Amniotic stem cell (primary cell): Measurements from ENCODE around the gene SYNPO2.
"Not testable (repeated sequence)": the region's sequence is repeated elsewhere in the genome, so short reads cannot be mapped to it uniquely, and the experiment has no call there.

Experiments
- DNase-seq: peaks from one replicate; lab custom pipeline; 2025; lab: John Stamatoyannopoulos, UW

Gene SYNPO2

DNA sequence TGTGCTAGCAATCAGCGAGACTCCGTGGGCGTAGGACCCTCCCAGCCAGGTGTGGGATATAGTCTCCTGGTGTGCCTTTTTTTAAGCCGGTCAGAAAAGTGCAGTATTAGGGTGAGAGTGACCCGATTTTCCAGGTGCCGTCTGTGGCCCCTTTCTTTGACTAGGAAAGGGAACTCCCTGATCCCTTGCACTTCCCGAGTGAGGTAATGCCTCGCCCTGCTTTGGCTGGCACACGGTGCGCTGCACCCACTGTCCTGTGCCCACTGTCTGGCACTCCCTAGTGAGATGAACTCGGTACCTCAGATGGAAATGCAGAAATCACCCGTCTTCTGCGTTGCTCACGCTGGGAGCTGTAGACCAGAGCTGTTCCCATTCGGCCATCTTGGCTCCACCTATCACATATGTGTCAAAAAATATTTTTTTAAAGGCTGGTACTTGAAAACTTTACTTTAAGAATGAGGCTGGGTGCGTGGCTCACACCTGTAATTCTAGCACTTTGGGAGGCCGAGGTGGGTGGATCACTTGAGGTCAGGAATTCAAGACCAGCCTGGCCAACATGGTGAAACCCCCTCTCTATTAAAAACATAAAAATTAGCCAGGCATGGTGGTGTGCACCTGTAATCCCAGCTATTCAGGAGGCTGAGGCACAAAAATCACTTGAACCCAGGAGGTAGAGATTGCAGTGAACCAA is 179.2 kb downstream of the SYNPO2 start:
- not testable (repeated sequence) for DNase-seq

DNA sequence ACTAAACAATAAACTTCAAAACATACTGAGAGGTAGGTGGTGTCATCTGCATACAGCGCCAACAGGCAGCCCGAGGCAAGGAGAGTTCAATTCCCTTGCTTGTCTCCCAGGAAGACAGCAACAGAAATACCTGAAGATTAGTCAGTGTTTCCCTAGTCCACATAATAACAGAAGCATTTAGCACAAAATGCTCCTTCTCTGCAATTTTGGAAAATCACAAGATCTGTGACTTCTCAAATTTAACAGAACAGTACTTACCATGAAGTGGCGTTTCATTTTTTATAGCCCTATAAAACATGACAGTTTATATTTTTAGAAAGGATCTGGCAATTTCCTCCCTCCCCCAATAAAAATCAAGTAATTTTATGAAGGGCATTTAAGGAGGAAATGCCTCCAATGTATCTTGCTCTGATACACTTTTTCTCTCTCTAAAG is 179.9 kb downstream of the SYNPO2 start:
- DNase-seq: no peak

DNA sequence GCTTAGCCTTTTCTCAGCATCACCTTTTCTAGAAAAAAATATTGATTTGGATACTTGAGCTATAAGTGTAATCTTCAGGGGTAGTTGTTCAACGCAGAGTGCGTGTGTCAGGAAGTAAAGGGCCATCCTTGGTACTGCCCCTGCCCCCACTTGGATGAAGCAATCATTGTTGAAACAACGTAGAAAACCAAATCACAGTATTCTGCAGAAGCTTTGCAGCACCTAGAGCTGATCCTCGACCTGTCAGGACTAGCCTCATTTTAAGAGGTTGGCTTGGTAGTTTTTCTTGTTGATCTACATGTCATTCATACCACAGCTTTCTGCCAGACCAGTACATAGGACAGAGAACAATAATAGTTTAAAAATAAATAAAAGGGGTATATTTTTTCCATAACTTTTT is 181.6 kb downstream of the SYNPO2 start:
- DNase-seq: no peak

DNA sequence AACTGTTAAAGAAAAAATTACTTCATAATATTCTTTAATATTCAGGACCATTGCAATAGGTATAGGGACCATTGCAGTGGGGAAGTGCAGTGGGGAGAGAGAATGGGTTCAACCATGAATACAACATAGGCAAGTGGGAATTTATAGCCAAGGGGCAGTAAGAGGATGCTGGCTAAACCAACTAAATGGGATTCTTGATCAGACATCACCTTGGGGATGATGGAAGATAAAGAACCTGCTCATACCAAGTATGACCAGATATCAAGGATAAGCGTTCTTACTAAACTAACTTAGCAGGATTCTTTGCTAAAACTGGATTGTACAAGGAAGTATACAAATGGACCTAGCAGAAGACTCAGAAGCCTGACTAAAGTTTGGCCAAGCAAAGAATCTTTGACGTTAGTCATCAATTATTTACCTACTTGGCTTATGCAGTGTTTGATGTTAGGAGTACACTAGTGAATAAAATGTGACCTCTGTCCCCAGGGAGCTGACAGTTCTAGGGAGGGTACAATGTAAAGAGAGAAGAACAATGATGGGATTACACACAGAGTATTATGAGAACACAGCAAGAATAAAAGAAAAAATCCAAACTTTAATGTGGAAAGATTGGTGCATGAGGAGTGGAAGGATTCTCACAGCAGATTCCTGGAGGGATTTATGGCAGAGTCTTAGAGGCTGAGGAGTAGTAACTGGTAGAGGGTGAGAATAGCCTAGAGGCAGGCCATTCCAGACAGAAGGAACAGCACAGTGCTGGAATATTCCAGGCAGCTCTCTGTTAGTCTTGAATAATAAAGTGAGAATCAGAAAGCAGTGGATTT is 192.3 kb downstream of the SYNPO2 start:
- no peak for DNase-seq

DNA sequence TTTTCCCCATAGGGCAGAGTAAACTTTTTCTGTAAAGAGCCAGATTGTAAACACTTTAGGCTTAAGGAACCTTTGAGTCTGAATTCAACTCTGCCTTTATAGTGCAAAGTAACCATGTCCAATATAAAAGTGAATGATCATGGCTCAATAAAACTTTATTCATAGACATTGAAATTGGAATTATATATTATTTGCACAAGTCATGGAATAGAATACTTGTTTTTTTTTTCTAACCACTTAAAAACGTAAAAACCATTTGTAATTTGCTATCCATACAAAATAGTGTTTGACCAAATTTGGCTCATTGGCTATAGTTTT is 192.8 kb downstream of the SYNPO2 start:
- no peak for DNase-seq

DNA sequence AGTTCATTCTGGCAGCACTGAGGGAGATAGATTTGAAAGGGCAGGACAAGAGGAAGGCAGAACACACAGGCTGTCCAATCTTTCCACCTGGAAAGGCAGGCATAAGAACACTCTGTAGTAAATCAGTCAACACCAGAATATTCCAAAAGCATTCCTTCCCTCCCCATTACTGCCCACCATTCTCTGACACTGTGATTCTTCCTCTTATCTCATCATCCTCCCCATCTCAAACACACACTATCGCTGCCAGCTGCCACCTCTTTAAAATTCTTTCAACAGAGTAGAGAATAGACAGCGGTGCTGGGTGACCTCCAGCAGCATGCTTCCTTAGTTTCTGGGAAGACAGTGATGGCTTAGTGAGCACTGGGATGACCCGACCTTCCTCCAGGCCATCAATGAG is 193.3 kb downstream of the SYNPO2 start:
- DNase-seq: no peak

DNA sequence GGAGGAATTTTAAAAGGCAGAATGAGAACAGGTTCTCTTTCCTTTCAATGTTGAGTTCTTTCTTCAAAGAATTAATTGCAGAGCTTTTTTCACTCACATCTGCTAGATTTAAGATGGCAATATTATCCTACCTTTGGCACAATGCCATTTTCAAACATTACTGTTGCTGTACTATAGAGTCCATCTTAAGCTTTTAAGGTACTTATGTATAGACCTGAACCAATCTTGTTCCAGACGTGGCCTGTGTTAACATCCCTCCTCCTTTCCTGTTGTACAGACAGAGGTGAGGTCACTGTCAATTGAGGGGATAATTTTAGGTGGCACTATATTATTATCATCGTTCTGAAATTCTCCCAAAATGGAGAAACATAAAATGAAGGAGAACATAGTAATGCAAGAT is 194.0 kb downstream of the SYNPO2 start:
- DNase-seq: no peak

DNA sequence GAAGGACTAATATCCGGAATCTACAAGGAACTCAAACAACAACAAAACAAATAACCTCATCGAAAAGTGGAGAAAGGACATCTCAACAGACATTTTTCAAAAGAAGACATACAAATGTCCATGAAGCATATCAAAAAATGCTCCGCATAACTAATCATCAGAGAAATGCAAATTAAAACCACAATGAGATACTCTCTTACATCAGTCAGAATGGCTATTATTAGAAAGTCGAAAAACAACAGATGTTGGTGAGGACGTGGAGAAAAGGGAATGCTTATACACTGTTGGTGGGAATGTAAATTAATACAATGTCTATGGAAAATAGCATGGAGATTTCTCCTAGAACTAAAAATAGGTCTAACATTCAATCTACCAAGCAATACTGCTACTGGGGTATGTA is 195.9 kb downstream of the SYNPO2 start:
- DNase-seq: no peak

DNA sequence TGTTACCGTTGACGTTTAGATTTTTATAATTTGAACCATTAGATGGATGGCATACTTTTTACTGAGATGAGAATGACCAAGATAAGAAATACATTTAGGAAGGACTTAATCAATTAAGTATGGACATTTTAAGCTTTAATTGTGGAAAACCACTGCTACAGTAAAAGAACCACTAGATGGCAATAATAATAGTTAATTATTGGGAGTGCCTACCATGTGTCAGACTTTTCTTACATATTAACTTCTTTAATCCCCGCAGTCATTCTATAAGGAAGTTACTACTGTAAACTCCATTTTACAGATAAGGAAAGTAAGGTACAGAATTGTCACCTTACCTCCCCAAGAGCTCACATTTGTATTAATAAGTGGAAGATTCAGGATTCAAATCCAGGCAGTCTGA is 198.5 kb downstream of the SYNPO2 start:
- no peak for DNase-seq

DNA sequence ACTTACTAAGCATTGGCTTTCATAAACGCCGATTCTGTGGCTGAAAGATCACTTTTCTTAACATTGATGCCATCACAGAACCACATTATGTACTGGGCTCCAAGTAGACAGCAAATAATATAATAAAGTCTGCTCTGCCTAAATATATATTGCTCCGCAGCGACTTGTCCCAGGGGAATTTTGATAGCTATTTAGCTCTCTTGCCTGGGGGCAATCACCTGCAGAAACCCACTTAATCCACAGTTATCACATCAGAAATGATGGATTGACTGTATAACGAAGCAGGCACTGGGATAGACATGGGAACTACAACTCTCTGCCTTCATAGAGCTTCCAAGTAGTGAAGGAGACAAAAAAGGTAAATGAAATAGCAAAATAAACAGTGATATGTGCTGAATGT is 199.0 kb downstream of the SYNPO2 start:
- DNase-seq: no peak

DNA sequence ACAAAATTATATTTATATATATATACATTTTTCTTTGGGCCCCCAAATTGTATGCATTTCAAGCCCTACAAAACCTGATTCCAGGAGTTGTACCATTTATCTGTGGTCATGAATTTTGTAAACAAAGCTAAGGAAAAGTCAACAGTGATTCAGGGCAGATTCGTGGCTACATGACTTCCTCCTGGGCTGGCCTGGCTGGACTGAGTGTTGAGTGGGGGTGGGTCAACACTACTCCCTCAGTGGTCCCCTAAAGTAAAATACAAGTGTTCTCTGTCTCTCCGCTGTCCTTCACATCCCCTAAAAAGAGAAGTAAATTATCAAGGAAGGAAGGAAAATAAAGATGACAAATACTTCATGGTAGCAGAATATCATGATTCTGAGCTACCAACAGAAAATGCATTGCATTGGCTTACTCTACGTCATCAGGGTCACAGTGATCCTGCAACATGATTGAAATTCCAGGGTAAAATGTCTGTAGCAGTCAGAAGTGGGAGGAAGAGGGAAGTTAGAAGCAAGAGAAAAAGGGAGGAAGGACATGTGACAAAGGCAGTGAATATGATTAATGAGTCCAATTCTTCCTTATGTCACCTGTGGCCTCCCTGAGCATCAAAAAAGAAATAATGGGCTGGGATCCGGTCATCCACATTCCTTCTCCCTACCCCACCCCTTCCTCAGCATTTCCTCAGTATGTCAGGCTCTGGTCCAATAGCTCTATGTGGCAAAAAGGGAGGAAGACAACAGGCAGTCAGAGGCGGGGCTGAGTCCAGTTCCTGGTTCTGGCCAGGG is 204.6 kb downstream of the SYNPO2 start:
- no peak for DNase-seq

DNA sequence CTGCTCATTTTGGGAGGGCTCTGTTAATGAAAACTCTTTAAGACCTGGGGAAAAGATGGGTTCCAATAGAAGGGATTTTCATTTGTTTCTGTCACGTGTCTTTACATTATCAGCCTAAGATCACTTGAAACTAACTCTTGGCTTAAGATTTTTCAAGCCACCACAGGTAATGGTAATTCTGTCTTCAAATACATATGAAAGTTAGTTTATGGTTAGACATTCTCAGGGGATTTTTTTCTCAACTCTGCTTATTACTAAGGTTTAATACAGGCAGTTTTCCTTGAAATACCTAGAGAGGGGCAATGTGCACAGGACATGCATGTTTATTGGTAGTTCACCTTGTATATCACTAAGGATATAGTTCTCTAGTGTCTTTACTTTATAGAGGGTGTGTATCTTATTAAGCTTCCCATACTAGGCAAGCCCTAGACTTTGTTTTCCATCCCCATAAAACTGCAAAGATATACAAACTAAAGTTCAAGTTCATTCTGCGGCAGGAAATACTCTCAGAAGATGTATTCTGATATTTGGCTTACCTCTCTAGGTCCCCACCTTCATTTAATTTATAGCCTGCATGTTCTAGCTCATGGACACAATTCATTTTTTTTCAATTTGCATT is 208.7 kb downstream of the SYNPO2 start:
- DNase-seq: no peak

DNA sequence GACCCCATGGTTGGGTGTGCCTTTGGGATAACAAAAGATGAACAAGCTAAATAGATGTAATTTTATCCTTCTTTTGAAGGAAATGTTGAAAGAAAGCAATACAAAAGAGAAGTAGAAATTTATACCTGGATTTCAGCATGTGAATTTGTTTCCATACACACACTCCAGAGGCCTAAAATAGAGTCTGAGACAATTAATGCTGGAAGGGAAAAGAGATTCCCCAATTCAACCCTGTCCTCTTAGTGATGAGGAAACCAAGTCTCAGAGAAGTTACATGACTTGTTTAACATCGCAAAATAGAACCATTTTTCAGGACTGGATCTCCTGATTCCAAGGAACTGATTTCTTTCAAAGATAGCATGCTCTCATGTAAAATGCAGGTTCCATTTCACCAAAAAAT is 209.7 kb downstream of the SYNPO2 start:
- DNase-seq: no peak

DNA sequence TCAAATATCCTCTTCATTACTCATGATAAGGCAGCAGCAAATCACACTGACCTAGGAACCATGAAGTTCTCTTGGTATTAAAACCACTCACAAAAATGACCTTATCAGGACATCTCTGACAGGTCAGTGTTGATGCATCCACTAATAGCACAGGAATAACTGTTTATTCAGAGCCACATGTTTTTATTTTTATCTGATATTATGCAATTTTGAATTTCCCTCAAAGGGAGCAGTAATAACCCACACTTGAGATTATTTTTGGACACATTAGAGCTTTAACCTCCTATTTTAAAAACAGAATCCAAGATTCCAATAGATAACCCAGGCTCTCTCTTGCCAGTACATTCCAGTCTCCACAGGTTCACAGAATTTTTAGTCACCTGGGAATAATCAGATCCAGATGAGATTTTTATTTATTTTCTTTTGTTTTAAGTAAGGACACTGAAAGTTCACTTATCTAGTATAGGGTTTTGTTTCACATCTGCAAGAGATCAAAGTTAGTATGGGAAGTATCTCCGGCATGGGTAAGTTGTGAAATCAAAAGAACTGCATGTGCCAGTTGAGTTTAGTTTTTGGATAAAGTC is 210.7 kb downstream of the SYNPO2 start:
- DNase-seq: no peak

DNA sequence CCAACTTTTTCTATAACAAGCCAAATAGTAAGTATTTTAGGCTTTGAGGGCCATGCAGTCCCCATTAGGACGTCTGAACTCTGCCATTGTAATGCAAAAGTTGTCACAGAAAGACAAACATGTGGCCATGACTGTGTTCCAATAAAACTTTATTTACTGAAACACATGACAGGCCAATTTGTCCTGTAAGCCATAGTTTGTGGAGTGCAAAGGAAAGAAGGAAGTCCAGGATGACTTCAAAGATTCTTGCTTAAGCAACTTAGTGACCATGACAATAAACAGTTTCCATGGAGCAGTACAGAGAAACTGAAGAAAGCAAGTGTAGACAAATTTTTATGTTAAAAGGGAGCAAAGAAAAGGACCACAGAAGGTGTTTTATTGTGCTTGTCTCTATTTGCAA is 212.0 kb downstream of the SYNPO2 start:
- DNase-seq: no peak

DNA sequence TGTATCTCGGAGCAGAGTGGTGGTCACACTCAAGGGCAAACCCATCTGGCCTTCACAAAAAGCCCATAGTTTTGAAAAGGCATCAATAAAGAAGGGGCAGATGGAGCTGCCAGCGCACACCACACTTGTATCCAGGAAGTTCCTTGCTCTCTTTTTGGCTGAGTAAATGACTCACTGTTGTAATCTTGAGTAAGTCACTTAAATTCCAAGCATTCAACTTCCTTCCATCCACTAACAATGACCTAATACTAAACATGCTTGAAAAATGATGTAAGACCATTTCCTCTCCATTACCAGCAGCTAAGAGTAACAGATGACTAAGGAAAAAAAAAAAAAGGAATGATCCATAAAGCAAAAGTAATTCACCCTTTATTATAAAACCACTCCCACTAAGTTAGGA is 214.6 kb downstream of the SYNPO2 start:
- peak; percentile 89 for DNase-seq

DNA sequence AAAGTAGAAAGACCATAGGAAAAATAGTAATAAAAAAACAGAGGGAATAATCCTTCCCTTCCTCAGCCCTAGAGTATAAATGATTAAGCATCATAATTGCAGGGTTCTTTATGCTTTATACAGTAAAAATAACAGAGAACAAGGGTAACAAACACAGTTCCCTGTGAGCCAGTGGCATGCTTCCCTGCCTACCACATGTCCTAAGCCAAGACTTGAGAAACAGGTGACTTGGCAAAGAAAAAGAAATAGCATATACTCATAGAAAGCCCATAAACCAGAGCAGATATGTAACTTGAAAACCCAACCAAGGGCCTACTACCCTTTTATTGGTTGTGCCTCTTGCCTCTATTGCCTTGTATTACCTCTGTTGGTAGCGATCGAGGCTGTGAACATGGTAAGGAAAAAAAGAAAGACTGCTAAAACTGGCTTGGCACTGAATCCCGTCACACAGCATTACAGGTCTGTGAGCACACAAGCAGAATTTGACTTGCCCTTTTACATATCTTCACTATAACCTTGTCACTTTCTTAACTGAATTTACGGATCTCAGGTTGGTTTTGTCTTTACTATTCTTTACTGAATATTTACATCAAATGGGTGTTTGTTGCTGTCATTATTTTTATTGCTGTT is 216.1 kb downstream of the SYNPO2 start:
- DNase-seq: no peak

DNA sequence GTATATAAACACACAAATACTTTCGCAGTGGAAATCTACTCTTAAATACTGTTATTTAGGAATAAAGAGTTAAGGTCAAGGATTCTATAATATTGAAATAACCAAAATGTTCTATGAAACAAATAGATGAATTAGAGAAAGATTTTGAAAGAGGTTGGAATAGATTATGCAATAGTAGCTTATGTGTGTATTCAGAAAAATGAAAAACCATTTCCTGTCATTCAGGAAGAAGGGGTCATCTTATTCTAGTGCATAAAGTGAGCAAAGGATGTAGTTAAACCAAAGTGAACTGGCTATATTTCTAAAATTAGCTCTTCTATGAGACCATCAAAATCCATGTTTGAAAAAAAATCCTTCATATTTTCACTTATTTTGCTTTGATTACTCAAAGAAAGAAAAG is 217.0 kb downstream of the SYNPO2 start:
- DNase-seq: no peak

DNA sequence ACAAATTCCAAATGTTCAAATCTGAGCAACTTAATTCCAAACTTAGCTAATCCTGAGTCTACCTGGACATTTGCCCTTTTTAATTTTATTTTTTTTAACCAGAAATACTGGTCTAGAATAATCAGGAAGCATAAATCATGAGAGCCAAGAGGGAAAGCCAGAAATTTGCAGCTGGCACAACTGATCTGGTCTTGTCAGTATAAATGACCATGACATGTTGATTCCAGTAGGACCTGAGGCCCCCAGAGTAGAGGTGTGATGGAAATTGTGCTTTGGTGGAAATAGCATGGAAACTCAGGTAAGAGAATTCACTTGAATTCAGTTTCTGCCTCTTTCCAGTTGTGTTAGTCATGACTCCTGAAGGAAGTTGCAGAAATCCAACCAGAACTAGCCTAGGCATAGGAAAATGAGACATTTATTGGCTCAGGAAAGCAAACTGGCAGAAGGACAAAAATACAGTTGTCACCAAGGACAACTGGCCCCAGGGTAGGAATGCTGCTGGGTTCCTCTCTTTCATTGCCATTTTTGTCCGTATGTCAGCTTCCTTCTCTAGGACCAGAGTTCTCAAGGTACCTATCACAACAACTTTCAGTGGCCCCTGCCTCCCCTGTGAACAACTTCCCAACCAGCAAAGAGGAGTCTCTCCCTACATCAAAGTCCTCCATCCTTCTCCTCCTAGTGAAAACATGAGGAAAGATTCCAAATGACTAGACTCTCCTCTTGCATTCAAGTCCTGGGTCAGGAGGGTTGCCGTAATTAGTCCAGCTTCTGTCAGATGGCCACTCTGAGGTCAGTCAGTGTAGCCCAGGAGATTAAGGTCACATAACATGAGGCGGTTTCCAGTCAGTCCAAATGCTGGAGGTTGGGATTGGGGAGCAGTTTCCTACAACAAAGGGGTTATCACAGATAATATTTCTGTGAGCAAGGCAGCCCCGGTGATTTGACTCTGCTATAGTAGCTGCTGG is 217.7 kb downstream of the SYNPO2 start:
- no peak for DNase-seq

DNA sequence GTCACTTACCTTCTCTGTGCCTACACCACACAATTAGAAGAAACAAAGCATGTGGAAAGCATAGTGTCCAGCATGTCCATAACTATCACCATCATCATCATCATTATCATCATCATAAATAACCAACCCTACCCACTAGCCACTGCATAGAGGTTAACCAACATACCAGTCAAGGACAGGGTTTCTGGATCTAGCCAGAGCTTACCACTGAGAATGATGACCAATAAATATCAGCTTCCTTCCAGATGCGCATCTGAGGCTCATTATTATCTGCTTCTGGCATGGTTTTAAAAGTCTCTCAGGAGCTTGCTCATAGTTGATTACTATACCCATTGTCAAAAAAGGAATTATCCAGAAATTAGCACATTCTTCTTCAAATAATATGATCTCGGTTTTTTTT is 221.5 kb downstream of the SYNPO2 start:
- DNase-seq: no peak
